HepG2 (cell line): ENCODE measurements around the gene ATP9A. TPM values are rescaled to one million over a fixed set of nuclear protein-coding genes. Genes with fewer than 3 reads are reported as not detected.
A peak's percentile ranks its signal among the peaks of the same experiment; 100 is the strongest.

Source experiments
- AKNA ChIP-seq: sonication (generic); formaldehyde crosslinking; IDR thresholded peaks from 2 replicates; pipeline ENCODE4 v1.4.0; 2020; ENCODE audit warnings: missing genetic modification reagents, borderline replicate concordance
- GPBP1L1 ChIP-seq: sonication (generic); formaldehyde crosslinking; IDR thresholded peaks from 2 replicates; pipeline ENCODE4 v1.5.0; 2020; ENCODE audit warnings: mild to moderate bottlenecking, missing genetic modification reagents
- HMG20A ChIP-seq: IDR thresholded peaks from 2 replicates; pipeline ENCODE4 v1.6.1; 2016; ENCODE audit warnings: borderline replicate concordance
- IRF9 ChIP-seq: sonication (generic); formaldehyde crosslinking; IDR thresholded peaks from 2 replicates; pipeline ENCODE4 v1.8.0; 2022; ENCODE audit warnings: missing genetic modification reagents, mild to moderate bottlenecking, borderline replicate concordance
- RAD51 ChIP-seq: fragments of 450-650 bp; IDR thresholded peaks from 2 replicates; pipeline ENCODE4 v1.6.1; 2016; ENCODE audit warnings: borderline replicate concordance
- RCOR2 ChIP-seq: IDR thresholded peaks from 2 replicates; pipeline ENCODE4 v1.6.1; 2016; ENCODE audit warnings: missing biosample characterization, missing genetic modification reagents
- SOX5 ChIP-seq: IDR thresholded peaks from 2 replicates; pipeline ENCODE4 v1.6.1; 2016; ENCODE audit warnings: borderline replicate concordance
- THAP9 ChIP-seq: sonication (generic); formaldehyde crosslinking; IDR thresholded peaks from 2 replicates; pipeline ENCODE4; 2020; ENCODE audit warnings: missing genetic modification reagents, mild to moderate bottlenecking, borderline replicate concordance
- ZC3H13 ChIP-seq: sonication (generic); formaldehyde crosslinking; IDR thresholded peaks from 2 replicates; pipeline ENCODE4 v1.8.1; 2023; ENCODE audit warnings: mild to moderate bottlenecking, missing genetic modification reagents, moderate library complexity
- ZFP62 ChIP-seq: sonication (generic); formaldehyde crosslinking; IDR thresholded peaks from 2 replicates; pipeline ENCODE4 v1.4.0; 2020; ENCODE audit warnings: missing genetic modification reagents
- ZNF101 ChIP-seq: sonication (generic); formaldehyde crosslinking; IDR thresholded peaks from 2 replicates; pipeline ENCODE4 v1.4.0; 2020; ENCODE audit warnings: mild to moderate bottlenecking, low read depth, missing genetic modification reagents, borderline replicate concordance
- ZNF639 ChIP-seq: conservative IDR thresholded peaks from 2 replicates; pipeline ENCODE4 v1.6.1; 2018; ENCODE audit warnings: missing genetic modification reagents
- ZNF704 ChIP-seq: sonication (generic); formaldehyde crosslinking; IDR thresholded peaks from 2 replicates; pipeline ENCODE4 v1.8.1; 2023; ENCODE audit warnings: mild to moderate bottlenecking, inconsistent platforms, moderate library complexity, missing genetic modification reagents, borderline replicate concordance
- ZSCAN12 ChIP-seq: sonication (generic); formaldehyde crosslinking; IDR thresholded peaks from 2 replicates; pipeline ENCODE4 v1.9.0; 2021; ENCODE audit warnings: mild to moderate bottlenecking, missing genetic modification reagents
- polyA plus RNA-seq, 8 experiments: library from polyadenylated mRNA; depleted of rRNA in 3 of 8; stranded (reverse) in 7 of 8; unstranded in 1 of 8; fragments of >200 nt; fragmentation: Illumina TruSeq in 4 of 8; extraction: Trizol in 4 of 8; gene quantifications; 2 replicates each; pipeline versions ENCODE4 v1.2.1 to v1.2.3, GENCODE V29; 2011 to 2016; ENCODE audit warnings: low read depth in 4 of 8, missing spikeins in 1 of 8, mixed read lengths in 1 of 8; ENCODE audit not compliant: insufficient read depth in 1 of 8
- total RNA-seq, 5 experiments: library from RNA; depleted of rRNA; stranded (reverse); fragments of >200 nt; fragmentation: Illumina TruSeq; extraction: Trizol; gene quantifications; 2 replicates each; pipeline ENCODE4 v1.2.3, GENCODE V29; 2016; ENCODE audit warnings: low read depth in 1 of 5

ATP9A gene
- total and polyA plus RNA-seq, 2 of the 13 experiments (the other 11 are each of a cell fraction or from before 2014, with no cell fraction given): 11.8 to 18.5 TPM

GRCh38 chr20:51800060-51800871 is 32.1 kb upstream of the ATP9A start (continued):
- TF ChIP-seq ZNF704 (peak; percentile 45; the same call in 1 of the 2 replicates), GPBP1L1 (CRISPR knock-in tag) (no peak), SOX5 (CRISPR knock-in tag) (0 out of 2 replicates have a peak, but pooled peaks have one; percentile 35), HMG20A (CRISPR knock-in tag) (peak; percentile 32; the same call in 1 of the 2 replicates), RCOR2 (CRISPR knock-in tag) (no peak), AKNA (CRISPR knock-in tag) (no peak), ZFP62 (CRISPR knock-in tag) (no peak), THAP9 (0 out of 2 replicates have a peak, but pooled peaks have one; percentile 37), ZNF639 (peak; percentile 23; the same call in 1 of the 2 replicates), RAD51 (no peak), ZSCAN12 (CRISPR knock-in tag) (0 out of 2 replicates have a peak, but pooled peaks have one; percentile 64), ZNF101 (no peak), ZC3H13 (CRISPR knock-in tag) (peak; percentile 54; the same call in 1 of the 2 replicates), IRF9 (CRISPR knock-in tag) (peak; percentile 69; the same call in 1 of the 2 replicates)
